Measurements from ENCODE around the gene ANXA1. TPM values are rescaled to one million over a fixed set of nuclear protein-coding genes. Genes with fewer than 3 reads are reported as not detected.

Gene ANXA1
- total RNA-seq, 2 donors from 2014 or later, result 69.8 to 142 TPM

GRCh38 chr9:73143711-73144328 lies 7.8 kb upstream of the ANXA1 start:
- TF ChIP-seq CTCF (IDR thresholded peaks at IDR 0.05), result no peak
- Histone ChIP-seq H3K4me3 (no peak overlapping the region), H3K9me3 (no peaks in the 10 kb centered on the region), H3K4me1 (peaks cover 0 to 23% of the 10 kb centered on the region in 2 donors), H3K27me3 (no peaks in the 10 kb centered on the region), H3K27ac (peak overlapping the region; percentile 38 to 57), H3K36me3 (no peaks in the 10 kb centered on the region)
- no peak for DNase-seq (ENCODE audit: low spot score)

- no peak for DNase-seq (ENCODE audit: low spot score)
- Histone ChIP-seq H3K9me3 (no peaks in the 10 kb centered on the region), H3K4me1 (peaks cover 0 to 42% of the 10 kb centered on the region in 2 donors), H3K27ac (no peak overlapping the region), H3K4me3 (no peak overlapping the region), H3K36me3 (no peaks in the 10 kb centered on the region), H3K27me3 (no peaks in the 10 kb centered on the region)
- TF ChIP-seq CTCF (IDR thresholded peaks at IDR 0.05), result no peak
Observed at GRCh38 chr9:73146111-73146815, 5.4 kb upstream of the ANXA1 start.

GRCh38 chr9:73148447-73148937 lies 3.2 kb upstream of the ANXA1 start:
- Histone ChIP-seq H3K36me3 (no peaks in the 10 kb centered on the region), H3K27ac (peak overlapping the region; percentile 53 to 58), H3K27me3 (no peaks in the 10 kb centered on the region), H3K4me3 (no peak overlapping the region), H3K4me1 (peaks cover 0 to 40% of the 10 kb centered on the region in 2 donors), H3K9me3 (no peaks in the 10 kb centered on the region)
- no peak for DNase-seq (ENCODE audit: low spot score)
- no peak for TF ChIP-seq CTCF (IDR thresholded peaks at IDR 0.05)

GRCh38 chr9:73149371-73150067 lies 2.1 kb upstream of the ANXA1 start:
- Histone ChIP-seq H3K36me3 (peaks cover 5% of the 10 kb centered on the region), H3K4me1 (peaks cover 0 to 41% of the 10 kb centered on the region in 2 donors), H3K27me3 (no peaks in the 10 kb centered on the region), H3K4me3 (no peak overlapping the region), H3K9me3 (no peaks in the 10 kb centered on the region), H3K27ac (peak overlapping the region; percentile 53 to 58)
- no peak for TF ChIP-seq CTCF (IDR thresholded peaks at IDR 0.05)
- DNase-seq (ENCODE audit: low spot score), result no peak

GRCh38 chr9:73152543-73152844 lies 829 bp downstream of the ANXA1 start:
- DNase-seq (ENCODE audit: low spot score), result no peak
- Histone ChIP-seq H3K4me3 (peak overlapping the region; percentile 44 to 50), H3K27me3 (no peaks in the 10 kb centered on the region), H3K4me1 (peaks cover 0 to 44% of the 10 kb centered on the region in 2 donors), H3K27ac (peak overlapping the region; percentile 68 to 80), H3K36me3 (peaks cover 10% of the 10 kb centered on the region), H3K9me3 (no peaks in the 10 kb centered on the region)
- TF ChIP-seq CTCF (IDR thresholded peaks at IDR 0.05), result no peak
